GM12878 (cell line): ENCODE data around the gene EFHC1. TPM values are rescaled to one million over a fixed set of nuclear protein-coding genes. Genes with fewer than 3 reads are reported as not detected.

ENCODE experiments used
- ATAC-seq: fragments of 200-7000 bp; cut with Tn5 transposase; 3 replicates; pipeline ENCODE4 v1.9.1; 2020; ENCODE audit warnings: mild to moderate bottlenecking, moderate library complexity
- BruUV-seq: library from RNA; stranded (reverse); fragments of 400-500 nt; replicated peaks from 2 replicates; lab custom pipeline; 2021; lab: Mats Ljungman, UMichigan
- CTCF ChIA-PET: fragments of 300-600 bp; sonication (Branson Sonifier 250); formaldehyde crosslinking; extraction: SDS; loops from one replicate; lab custom pipeline; 2021; ENCODE audit warnings: inconsistent platforms; lab: Yijun Ruan, JAX
- POLR2A ChIA-PET: fragments of 350-600 bp; formaldehyde crosslinking; extraction: SDS; loops from one replicate; lab custom pipeline; 2021; ENCODE audit warnings: inconsistent platforms; lab: Charles Lee
- RAD21 ChIA-PET: fragments of 300-600 bp; sonication (Branson Sonifier 250); formaldehyde crosslinking; loops from one replicate; lab custom pipeline; 2023; ENCODE audit warnings: antibody characterized with exemption; ENCODE audit not compliant: unreplicated experiment; lab: Charles Lee
- SMC1A ChIA-PET: fragments of 300-600 bp; sonication (Branson Sonifier 250); formaldehyde crosslinking; loops from one replicate; lab custom pipeline; 2023; ENCODE audit not compliant: unreplicated experiment, uncharacterized antibody; lab: Charles Lee
- DNase-seq: peaks from one replicate; pipeline ENCODE4 v3.0.0-alpha.2; 2011; ENCODE audit warnings: low read depth, low spot score
- FAIRE-seq: peaks from 3 replicates; lab custom pipeline; 2011; peaks lifted over from hg19 to GRCh38; lab: Jason Lieb, UNC
- H2AFZ ChIP-seq: 2 replicates; pipeline ENCODE4 v1.6.0; 2011; ENCODE audit warnings: low read depth, low read length, control low read depth; ENCODE audit not compliant: control insufficient read depth
- H3K27ac ChIP-seq: 2 replicates; pipeline ENCODE4 v1.5.1; 2011; ENCODE audit warnings: control low read depth; ENCODE audit not compliant: control insufficient read depth, insufficient read depth
- H3K27me3 ChIP-seq, 2 experiments: replicated peaks in 1 of 2; 2 replicates each; pipeline versions ENCODE4 v1.6.0 to v1.6.1; 2011; ENCODE audit warnings: low read length in 1 of 2; ENCODE audit not compliant: control insufficient read depth in 2 of 2, insufficient read depth in 2 of 2
- H3K36me3 ChIP-seq, 2 experiments: 2 replicates each; pipeline ENCODE4 v1.5.1; 2011; ENCODE audit warnings: low read length in 1 of 2; ENCODE audit not compliant: control insufficient read depth in 2 of 2, insufficient read depth in 2 of 2
- H3K4me1 ChIP-seq: 2 replicates; pipeline ENCODE4 v1.6.1; 2011; ENCODE audit warnings: mild to moderate bottlenecking, low read length, moderate library complexity, mixed read lengths; ENCODE audit not compliant: control insufficient read depth, insufficient read depth
- H3K4me2 ChIP-seq: 2 replicates; pipeline ENCODE4 v1.6.0; 2011; ENCODE audit warnings: control low read depth; ENCODE audit not compliant: control insufficient read depth, insufficient read depth
- H3K4me3 ChIP-seq: fragments of 200-600 bp; sonication (generic); 2 replicates; pipeline ENCODE4 v1.5.1; 2016
- H3K79me2 ChIP-seq: 2 replicates; pipeline ENCODE4 v1.6.0; 2011; ENCODE audit warnings: low read length; ENCODE audit not compliant: control insufficient read depth, insufficient read depth
- H3K9ac ChIP-seq: 2 replicates; pipeline ENCODE4 v1.8.0; 2011; ENCODE audit warnings: low read length, control low read depth, mixed read lengths; ENCODE audit not compliant: control insufficient read depth, insufficient read depth
- H3K9me3 ChIP-seq: replicated peaks from 3 replicates; pipeline ENCODE4 v1.5.1; 2011; ENCODE audit warnings: mild to moderate bottlenecking, low read length; ENCODE audit not compliant: control insufficient read depth, insufficient read depth
- H4K20me1 ChIP-seq: 2 replicates; pipeline ENCODE4 v1.6.0; 2011; ENCODE audit not compliant: control insufficient read depth, insufficient read depth
- POLR2AphosphoS5 ChIP-seq: IDR thresholded peaks from 2 replicates; pipeline ENCODE4 v1.6.1; 2011; ENCODE audit warnings: mild to moderate bottlenecking, low read length, inconsistent platforms
- REST ChIP-seq: IDR thresholded peaks from 2 replicates; pipeline ENCODE4 v1.6.1; 2012; ENCODE audit warnings: mild to moderate bottlenecking, low read depth, low read length
- YY1 ChIP-seq: IDR thresholded peaks from 2 replicates; pipeline ENCODE4 v1.6.1; 2011; ENCODE audit warnings: low read depth, mild to moderate bottlenecking, low read length
- WGBS: methylation state at CpG from one replicate; pipeline ENCODE4 v1.1.6; 2016; ENCODE audit warnings: low lambda C conversion rate; ENCODE audit not compliant: insufficient replicate concordance, insufficient coverage; ENCODE audit errors: missing lambda C conversion rate; 5-methylcytosine and 5-hydroxymethylcytosine counted together
- in situ Hi-C: fragments of 300-500 bp; cut with MboI; formaldehyde crosslinking; loops from 9 replicates; pipeline ENCODE4 v1.14.3; 2018; ENCODE audit warnings: mixed read lengths
- intact Hi-C: fragments of 100-400 bp; cut with micrococcal nuclease; formaldehyde crosslinking; loops from one replicate; pipeline ENCODE4 v1.14.2; 2022; ENCODE audit not compliant: unreplicated experiment
- polyA plus RNA-seq, 11 experiments: library from polyadenylated mRNA; depleted of rRNA in 4 of 11; unstranded in 6 of 11; stranded (reverse) in 5 of 11; fragments of >200 nt; fragmentation: Nextera tagmentation in 4 of 11; fragmentation: Illumina TruSeq in 1 of 11; extraction: Ambion mirVana in 4 of 11; extraction: Trizol in 1 of 11; gene quantifications; 1 replicate in 1 of 11; 2 replicates in 10 of 11; pipeline versions ENCODE4 v1.2.1 to v1.2.3, GENCODE V29; 2011 to 2016; ENCODE audit warnings: inconsistent platforms in 2 of 11, missing spikeins in 2 of 11, low read depth in 1 of 11
- total RNA-seq, 4 experiments: library from RNA; depleted of rRNA in 3 of 4; stranded (reverse); fragments of >200 nt in 3 of 4; fragmentation: Illumina TruSeq in 1 of 4; extraction: Trizol in 1 of 4; gene quantifications; 2 replicates each; pipeline versions ENCODE4 v1.2.1 to v1.2.3, GENCODE V29; 2013 to 2021

Gene EFHC1
- total and polyA plus RNA-seq, 10 of the 15 experiments (the other 5 are each of a cell fraction or from before 2014, with no cell fraction given) = 5.5 to 14.5 (median 8.8) TPM

GRCh38 chr6:52395969-52396368, 24.2 kb upstream of the EFHC1 start:
- no peak for ATAC-seq
- ChIA-PET CTCF (interaction anchor here (0.6 to 14.7 kb wide), 7 partner anchors 8 to 107 kb away, joined by 3 to 441 read pairs (median 4); partner anchors contain the start of genes MCM3 and PAQR8), POLR2A (interaction anchor here (0.6 to 2.9 kb wide), 2 partner anchors 88 to 111 kb away, joined by 3 to 28 read pairs; partner anchors contain the start of gene MCM3), RAD21 (interaction anchor here (1.0 to 10.9 kb wide), 3 partner anchors 31 to 110 kb away, joined by 3 to 224 read pairs (median 3); partner anchors contain the start of gene MCM3), SMC1A (interaction anchor here (0.7 to 12.8 kb wide), 7 partner anchors 8 to 112 kb away, joined by 3 to 358 read pairs (median 5); partner anchors contain the start of gene MCM3)
- in situ Hi-C loops (no loop called here), intact Hi-C loops (no loop called here)
- H2AFZ ChIP-seq = no peak overlapping the region
- no peaks in the 10 kb centered on the region for H3K27me3 ChIP-seq
- no peak overlapping the region for H3K4me2 ChIP-seq
- H3K27ac ChIP-seq = no peak overlapping the region
- 71% methylated on average over 2 of the region's 2 CpGs for WGBS
- no peak overlapping the region for H3K9ac ChIP-seq
- H3K36me3 ChIP-seq = no peaks in the 10 kb centered on the region
- DNase-seq = no peak
- no peaks in the 10 kb centered on the region for H3K9me3 ChIP-seq
- no peak overlapping the region for H3K4me3 ChIP-seq
- BruUV-seq = no TSS peak
- FAIRE-seq = no peak
- TF ChIP-seq YY1 (no peak), POLR2AphosphoS5 (no peak), REST (no peak)
- no peaks in the 10 kb centered on the region for H4K20me1 ChIP-seq
- peaks cover 10% of the 10 kb centered on the region for H3K79me2 ChIP-seq
- H3K4me1 ChIP-seq = peaks cover 67% of the 10 kb centered on the region
